HCT116 (cell line): Measurements from ENCODE around the gene OR10K2. TPM values are rescaled to one million over a fixed set of nuclear protein-coding genes. Genes with fewer than 3 reads are reported as not detected.

Experiments used
- ATAC-seq: fragments of 200-7000 bp; cut with Tn5 transposase; 2 replicates; pipeline ENCODE4 v1.9.1; 2020; ENCODE audit warnings: mild to moderate bottlenecking, moderate library complexity
- BruUV-seq: library from RNA; stranded (reverse); fragments of 400-500 nt; replicated peaks from 2 replicates; lab custom pipeline; 2021; lab: Mats Ljungman, UMichigan
- CTCF ChIA-PET: fragments of 300-600 bp; sonication (Branson Sonifier 250); formaldehyde crosslinking; loops from one replicate; lab custom pipeline; 2021; ENCODE audit warnings: antibody characterized with exemption; lab: Charles Lee
- POLR2A ChIA-PET: fragments of 300-600, 350-600 bp; sonication (Branson Sonifier 250); formaldehyde crosslinking; loops from one replicate; lab custom pipeline; 2021; ENCODE audit warnings: antibody characterized with exemption; lab: Charles Lee
- RAD21 ChIA-PET, 2 experiments: fragments of 300-600 bp; sonication (Branson Sonifier 250); formaldehyde crosslinking; loops; one replicate each; lab custom pipeline; 2023; ENCODE audit warnings: low total read pairs in 2 of 2; ENCODE audit not compliant: uncharacterized antibody in 2 of 2, unreplicated experiment in 2 of 2, low non-redundant PET in 1 of 2; lab: Charles Lee
- DNase-seq: peaks from one replicate; pipeline ENCODE4 v3.0.0-alpha.2; 2010; ENCODE audit warnings: low read depth, low spot score
- H2AFZ ChIP-seq: fragments of 200-600 bp; shearing (Covaris generic), sonication (generic); 2 replicates; pipeline ENCODE4 v1.6.1; 2017; ENCODE audit warnings: low read depth, mixed run types, mixed read lengths, antibody characterized with exemption, low read length; ENCODE audit not compliant: poor library complexity, severe bottlenecking
- H3K27ac ChIP-seq: 2 replicates; pipeline ENCODE4 v1.5.1; 2012; ENCODE audit warnings: low read depth, low read length
- H3K27me3 ChIP-seq: fragments of 200-600 bp; sonication (generic); 2 replicates; pipeline ENCODE4 v1.6.1; 2016; ENCODE audit warnings: mixed run types, low read length, mixed read lengths; ENCODE audit not compliant: insufficient read depth
- H3K36me3 ChIP-seq, 2 experiments: fragments of 200-500 bp in 1 of 2; fragments of 200-600 bp in 1 of 2; sonication (Bioruptor generic) in 1 of 2; sonication (generic) in 1 of 2; 2 replicates each; pipeline versions ENCODE4 v1.5.1 to v1.6.1; 2014 to 2016; ENCODE audit warnings: low read length in 2 of 2, inconsistent platforms in 1 of 2, mixed read lengths in 1 of 2, mixed run types in 1 of 2; ENCODE audit not compliant: insufficient read depth in 2 of 2, control insufficient read depth in 1 of 2
- H3K4me1 ChIP-seq, 2 experiments: fragments of 200-600 bp in 1 of 2; sonication (generic) in 1 of 2; 2 replicates each; pipeline versions ENCODE4 v1.5.1 to v1.6.1; 2012 to 2017; ENCODE audit warnings: low read length in 2 of 2, inconsistent platforms in 1 of 2, mild to moderate bottlenecking in 1 of 2, mixed read lengths in 1 of 2, mixed run types in 1 of 2, moderate library complexity in 1 of 2; ENCODE audit not compliant: insufficient read depth in 2 of 2, control insufficient read depth in 1 of 2
- H3K4me2 ChIP-seq: fragments of 200-600 bp; sonication (generic); 2 replicates; pipeline ENCODE4 v1.6.1; 2017; ENCODE audit warnings: mixed run types, low read length, mixed read lengths
- H3K4me3 ChIP-seq, 2 experiments: fragments of 200-600 bp in 1 of 2; sonication (generic) in 1 of 2; replicated peaks in 1 of 2; 2 replicates each; pipeline ENCODE4 v1.5.1; 2011 to 2016; ENCODE audit warnings: low read length in 2 of 2, control low read depth in 1 of 2, low read depth in 1 of 2, mild to moderate bottlenecking in 1 of 2, mixed read lengths in 1 of 2, mixed run types in 1 of 2
- H3K79me2 ChIP-seq: fragments of 200-600 bp; sonication (generic); 2 replicates; pipeline ENCODE4 v1.6.1; 2017; ENCODE audit warnings: mild to moderate bottlenecking, mixed run types, low read length, moderate library complexity, mixed read lengths; ENCODE audit not compliant: insufficient read depth
- H3K9ac ChIP-seq: fragments of 200-600 bp; sonication (generic); 2 replicates; pipeline ENCODE4 v1.6.1; 2016; ENCODE audit warnings: low read length, mixed read lengths
- H3K9me2 ChIP-seq: fragments of 200-600 bp; sonication (generic), shearing (Covaris generic); 2 replicates; pipeline ENCODE4 v1.6.1; 2017; ENCODE audit warnings: mixed run types, mild to moderate bottlenecking, moderate library complexity; ENCODE audit not compliant: insufficient read depth
- H3K9me3 ChIP-seq, 2 experiments: fragments of 200-500 bp in 1 of 2; fragments of 200-600 bp in 1 of 2; sonication (Bioruptor generic) in 1 of 2; sonication (generic) in 1 of 2; 2 replicates each; pipeline ENCODE4 v1.6.1; 2014 to 2017; ENCODE audit warnings: low read length in 2 of 2, mixed read lengths in 2 of 2, inconsistent platforms in 1 of 2, low read depth in 1 of 2, mild to moderate bottlenecking in 1 of 2, mixed run types in 1 of 2, moderate library complexity in 1 of 2; ENCODE audit not compliant: control insufficient read depth in 1 of 2, insufficient read depth in 1 of 2
- H4K20me1 ChIP-seq: fragments of 200-600 bp; sonication (generic), shearing (Covaris generic); 2 replicates; pipeline ENCODE4 v1.6.1; 2017; ENCODE audit warnings: mixed run types, mild to moderate bottlenecking, moderate library complexity; ENCODE audit not compliant: insufficient read depth
- ATF3 ChIP-seq: IDR thresholded peaks from 2 replicates; pipeline ENCODE4 v1.6.1; 2012
- CBX3 ChIP-seq: IDR thresholded peaks from 2 replicates; pipeline ENCODE4 v1.6.1; 2012; ENCODE audit warnings: low read depth
- CEBPB ChIP-seq: IDR thresholded peaks from 2 replicates; pipeline ENCODE4 v1.6.1; 2012; ENCODE audit warnings: low read depth
- CTCF ChIP-seq, 3 experiments: fragments of 200-600 bp in 1 of 3; sonication (generic) in 1 of 3; IDR thresholded peaks in 2 of 3; conservative IDR thresholded peaks in 1 of 3; 2 replicates each; pipeline ENCODE4 v1.5.1; 2012 to 2017; ENCODE audit warnings: low read depth in 2 of 3, low read length in 2 of 3, antibody characterized with exemption in 1 of 3, borderline replicate concordance in 1 of 3, control low read depth in 1 of 3, mild to moderate bottlenecking in 1 of 3, mixed read lengths in 1 of 3, mixed run types in 1 of 3, moderate library complexity in 1 of 3; ENCODE audit not compliant: insufficient read depth in 1 of 3
- EGR1 ChIP-seq: IDR thresholded peaks from 2 replicates; pipeline ENCODE4 v1.6.1; 2012; ENCODE audit warnings: low read depth
- ELF1 ChIP-seq: IDR thresholded peaks from 2 replicates; pipeline ENCODE4 v1.6.1; 2012; ENCODE audit warnings: low read depth, borderline replicate concordance
- EZH2 ChIP-seq: fragments of 200-600 bp; sonication (generic); IDR thresholded peaks from 2 replicates; pipeline ENCODE4 v1.6.1; 2017; ENCODE audit warnings: antibody characterized with exemption, mixed run types
- EZH2phosphoT487 ChIP-seq: fragments of 200-600 bp; IDR thresholded peaks from 2 replicates; pipeline ENCODE4 v1.6.1; 2018; ENCODE audit warnings: antibody characterized with exemption, borderline replicate concordance
- FOSL1 ChIP-seq: IDR thresholded peaks from 2 replicates; pipeline ENCODE4 v1.6.1; 2012; ENCODE audit warnings: low read depth
- POLR2A ChIP-seq: IDR thresholded peaks from 2 replicates; pipeline ENCODE4 v1.7.0; 2011; ENCODE audit warnings: borderline replicate concordance; ENCODE audit not compliant: insufficient read depth, insufficient read length; ENCODE audit errors: extremely low read depth
- POLR2AphosphoS5 ChIP-seq: IDR thresholded peaks from 2 replicates; pipeline ENCODE4 v1.6.1; 2011; ENCODE audit warnings: mild to moderate bottlenecking, low read depth, low read length, moderate library complexity
- RAD21 ChIP-seq: IDR thresholded peaks from 2 replicates; pipeline ENCODE4 v1.6.1; 2012; ENCODE audit warnings: low read depth, mild to moderate bottlenecking
- REST ChIP-seq: IDR thresholded peaks from 2 replicates; pipeline ENCODE4 v1.6.1; 2012; ENCODE audit warnings: low read depth
- SRF ChIP-seq: IDR thresholded peaks from 2 replicates; pipeline ENCODE4 v1.6.1; 2012; ENCODE audit warnings: low read depth
- TCF7L2 ChIP-seq: IDR thresholded peaks from 2 replicates; pipeline ENCODE4 v1.7.0; 2011; ENCODE audit warnings: borderline replicate concordance, inconsistent platforms; ENCODE audit not compliant: insufficient read depth, insufficient read length; ENCODE audit errors: extremely low read depth
- YY1 ChIP-seq: IDR thresholded peaks from 2 replicates; pipeline ENCODE4 v1.6.1; 2011; ENCODE audit warnings: low read length, low read depth, moderate library complexity, mild to moderate bottlenecking; ENCODE audit not compliant: insufficient replicate concordance; ENCODE audit errors: extremely low read depth
- ZNF274 ChIP-seq: fragments of 200-500 bp; sonication (Bioruptor generic); IDR thresholded peaks from 2 replicates; pipeline ENCODE4 v1.6.1; 2014; ENCODE audit warnings: mild to moderate bottlenecking, low read depth, low read length, inconsistent platforms
- intact Hi-C: fragments of 100-400 bp; cut with micrococcal nuclease; formaldehyde crosslinking; loops from 2 replicates; pipeline ENCODE4 v1.10.0; 2022
- total RNA-seq: library from RNA; stranded (reverse); gene quantifications from one replicate; pipeline ENCODE4 v1.2.1, GENCODE V29; 2021; ENCODE audit not compliant: unreplicated experiment
- TF ChIP-seq, protein P1 (sequence below): IDR thresholded peaks from 2 replicates; pipeline ENCODE4 v1.6.1; 2011; ENCODE audit warnings: mild to moderate bottlenecking, low read length, moderate library complexity; ENCODE audit not compliant: insufficient replicate concordance; ENCODE audit errors: extremely low read depth

OR10K2 gene
- total RNA-seq, 1 experiment from 2014 or later = not detected

- ChIA-PET POLR2A (no interaction called here), RAD21 (no interaction called here), CTCF (no interaction called here)
- TF ChIP-seq EZH2 (no peak), CTCF (IDR thresholded peaks at IDR 0.05 in 2 of 3, conservative IDR thresholded peaks at IDR 0.05 in 1 of 3; ENCODE audit: borderline replicate concordance in 1 of 3, insufficient read depth in 1 of 3, low read depth in 2 of 3, low read length in 2 of 3) (no peak), REST (no peak), TCF7L2 (no peak), CBX3 (no peak), EGR1 (no peak), EZH2phosphoT487 (no peak), RAD21 (no peak), CEBPB (no peak), FOSL1 (no peak), ZNF274 (no peak), YY1 (no peak), ELF1 (no peak), ATF3 (no peak), SRF (no peak), POLR2AphosphoS5 (no peak), POLR2A (no peak)
- TF ChIP-seq, protein P1, sequence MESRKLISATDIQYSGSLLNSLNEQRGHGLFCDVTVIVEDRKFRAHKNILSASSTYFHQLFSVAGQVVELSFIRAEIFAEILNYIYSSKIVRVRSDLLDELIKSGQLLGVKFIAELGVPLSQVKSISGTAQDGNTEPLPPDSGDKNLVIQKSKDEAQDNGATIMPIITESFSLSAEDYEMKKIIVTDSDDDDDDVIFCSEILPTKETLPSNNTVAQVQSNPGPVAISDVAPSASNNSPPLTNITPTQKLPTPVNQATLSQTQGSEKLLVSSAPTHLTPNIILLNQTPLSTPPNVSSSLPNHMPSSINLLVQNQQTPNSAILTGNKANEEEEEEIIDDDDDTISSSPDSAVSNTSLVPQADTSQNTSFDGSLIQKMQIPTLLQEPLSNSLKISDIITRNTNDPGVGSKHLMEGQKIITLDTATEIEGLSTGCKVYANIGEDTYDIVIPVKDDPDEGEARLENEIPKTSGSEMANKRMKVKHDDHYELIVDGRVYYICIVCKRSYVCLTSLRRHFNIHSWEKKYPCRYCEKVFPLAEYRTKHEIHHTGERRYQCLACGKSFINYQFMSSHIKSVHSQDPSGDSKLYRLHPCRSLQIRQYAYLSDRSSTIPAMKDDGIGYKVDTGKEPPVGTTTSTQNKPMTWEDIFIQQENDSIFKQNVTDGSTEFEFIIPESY = no peak
- Histone ChIP-seq H4K20me1 (no peaks in the 10 kb centered on the region), H3K4me2 (no peak within 1 kb of the TSS), H3K36me3 (no peaks in the 10 kb centered on the region), H3K27ac (no peak within 1 kb of the TSS), H3K9me3 (no peaks in the 10 kb centered on the region), H3K9ac (no peak within 1 kb of the TSS), H3K79me2 (no peaks in the 10 kb centered on the region), H3K9me2 (no peaks in the 10 kb centered on the region), H3K27me3 (no peaks in the 10 kb centered on the region; the same call in 1 of the 2 replicates), H3K4me3 (no peak within 1 kb of the TSS), H2AFZ (no peak within 1 kb of the TSS), H3K4me1 (no peaks in the 10 kb centered on the region)
- no peak for DNase-seq
- intact Hi-C loops = no loop called here
- no peak for ATAC-seq
- BruUV-seq = no TSS peak
These were observed 27.1 kb downstream of the OR10K2 start, which contains the start of gene OR10T2 for GRCh38 chr1:158398818-158399514. TSS of gene OR10T2 (minus strand) at chr1:158399466. CDS start at chr1:158399466, 0 bp downstream.
